ENCODE measurements around the gene WNT7B. TPM values are rescaled to one million over a fixed set of nuclear protein-coding genes. Genes with fewer than 3 reads are reported as not detected.

The WNT7B gene
- polyA plus RNA-seq, 1 donor, result 7.5 TPM

DNA sequence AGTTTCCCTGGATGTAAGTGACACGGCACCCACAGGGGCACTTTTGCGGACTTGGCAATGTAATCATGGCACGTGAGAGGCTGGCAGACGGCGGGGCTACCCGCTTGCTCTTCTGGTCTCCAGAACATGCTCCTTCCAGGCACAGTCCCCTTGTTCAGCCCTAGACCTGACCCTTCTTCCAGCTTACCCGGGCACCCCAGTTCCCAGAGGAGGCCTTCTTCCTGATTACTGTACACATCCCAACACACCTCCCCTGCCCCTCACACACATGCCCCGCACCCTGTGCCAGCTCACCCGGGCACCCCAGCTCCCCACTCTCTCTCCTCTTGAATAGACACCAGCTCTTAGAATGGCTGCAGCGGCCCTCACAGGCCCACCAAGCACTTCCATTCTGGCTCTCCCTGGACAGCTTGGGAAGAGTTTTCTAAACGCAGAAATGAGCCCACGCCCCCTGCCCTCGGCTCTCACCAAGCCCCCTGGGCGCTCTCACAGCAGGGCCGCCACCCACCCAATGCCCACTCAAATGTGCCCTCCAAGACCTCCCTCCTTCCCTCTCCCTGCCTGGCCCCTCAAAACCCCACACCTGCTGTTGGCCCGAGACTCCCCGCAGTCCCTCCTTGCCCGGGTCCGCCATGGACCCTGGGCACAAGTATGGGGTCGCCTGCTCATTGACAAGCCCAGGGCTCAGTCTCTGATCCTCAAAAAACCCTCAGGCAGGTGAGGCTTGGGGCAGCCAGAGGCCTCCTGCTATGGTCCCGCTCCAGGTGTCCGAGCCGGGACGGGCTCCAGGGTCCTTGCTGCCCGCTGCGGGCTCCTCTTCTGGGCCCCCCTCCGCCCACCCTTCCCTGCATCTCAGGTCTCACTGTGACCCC lies 88.5 kb downstream of the WNT7B start:
- DNase-seq, result no peak

DNA sequence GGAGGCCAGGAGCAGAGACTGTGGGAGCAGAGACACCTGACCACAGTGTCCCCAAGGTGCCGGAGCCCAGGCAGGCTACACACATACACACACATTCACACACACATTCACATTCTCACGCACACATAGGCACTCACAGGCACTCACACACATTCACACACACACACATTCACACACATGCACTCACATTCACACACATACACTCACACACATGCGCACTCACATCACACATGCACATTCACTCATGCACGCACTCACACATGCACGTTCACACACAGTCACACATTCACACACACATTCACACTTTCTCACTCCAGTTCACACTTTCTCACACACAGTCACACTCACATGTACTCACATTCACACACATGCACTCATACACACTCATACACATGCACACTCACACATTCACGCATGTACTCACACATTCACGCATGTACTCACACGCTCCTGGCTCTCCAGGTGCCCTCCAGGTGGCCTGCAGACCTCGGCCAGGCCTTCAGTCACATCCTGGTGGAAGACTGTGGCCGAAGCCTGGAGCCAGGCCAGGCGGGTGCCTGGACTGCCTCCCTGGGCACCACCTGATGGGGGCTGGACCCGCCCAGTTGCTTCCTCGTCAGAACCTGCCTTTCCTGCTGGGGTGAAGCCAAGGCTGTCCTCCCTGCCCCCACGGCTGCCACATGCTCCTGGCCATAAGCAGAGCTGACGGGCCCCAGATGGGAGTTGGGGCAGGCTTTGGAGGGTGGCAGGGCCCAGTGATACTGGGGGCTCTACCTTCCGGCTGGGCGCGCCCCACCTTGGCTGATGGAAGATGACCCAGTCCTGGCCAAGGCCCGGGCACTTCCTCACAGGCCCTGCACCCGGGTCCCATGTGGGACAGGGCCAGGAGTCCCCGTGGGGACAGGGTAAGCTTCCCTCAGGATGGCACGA lies 89.5 kb downstream of the WNT7B start:
- DNase-seq, result no peak

- DNase-seq, result no peak
Measured at GRCh38 chr22:45886540-45886939, 90.4 kb downstream of the WNT7B start.

GRCh38 chr22:45885941-45886395 lies 91.0 kb downstream of the WNT7B start:
- DNase-seq, result no peak

DNA sequence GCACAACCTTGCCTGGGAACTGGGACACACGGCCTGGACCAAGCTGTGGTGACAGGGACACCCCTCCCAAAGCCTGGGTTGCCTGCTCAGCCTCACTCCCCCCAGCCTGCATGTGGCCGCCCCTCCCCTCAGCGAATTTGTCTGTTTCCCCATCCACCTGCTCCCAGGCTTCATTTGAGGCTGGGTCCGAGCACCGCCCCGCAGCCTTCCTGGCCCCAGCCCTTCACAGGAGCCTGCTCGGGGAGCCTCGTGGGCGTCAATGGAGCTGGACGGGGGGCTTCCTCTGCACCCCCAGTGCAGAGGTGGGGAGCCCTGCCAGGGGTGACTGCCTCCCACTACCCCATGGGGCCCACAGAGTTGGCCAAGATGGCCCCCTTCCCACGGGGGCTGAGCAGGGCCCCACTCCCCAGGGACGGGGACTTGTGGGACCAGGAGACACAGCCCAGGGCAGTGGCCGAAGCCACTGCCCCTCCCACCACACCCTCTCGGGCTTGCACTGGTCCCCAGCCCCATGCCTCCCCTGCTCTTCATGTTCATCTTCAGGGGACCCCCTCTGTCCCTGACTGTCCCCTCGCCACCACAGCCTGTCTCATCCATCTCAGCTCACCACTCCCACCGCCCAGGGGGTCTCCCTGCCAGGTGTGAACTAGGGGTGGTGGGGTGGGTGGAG lies 91.7 kb downstream of the WNT7B start:
- no peak for DNase-seq

DNA sequence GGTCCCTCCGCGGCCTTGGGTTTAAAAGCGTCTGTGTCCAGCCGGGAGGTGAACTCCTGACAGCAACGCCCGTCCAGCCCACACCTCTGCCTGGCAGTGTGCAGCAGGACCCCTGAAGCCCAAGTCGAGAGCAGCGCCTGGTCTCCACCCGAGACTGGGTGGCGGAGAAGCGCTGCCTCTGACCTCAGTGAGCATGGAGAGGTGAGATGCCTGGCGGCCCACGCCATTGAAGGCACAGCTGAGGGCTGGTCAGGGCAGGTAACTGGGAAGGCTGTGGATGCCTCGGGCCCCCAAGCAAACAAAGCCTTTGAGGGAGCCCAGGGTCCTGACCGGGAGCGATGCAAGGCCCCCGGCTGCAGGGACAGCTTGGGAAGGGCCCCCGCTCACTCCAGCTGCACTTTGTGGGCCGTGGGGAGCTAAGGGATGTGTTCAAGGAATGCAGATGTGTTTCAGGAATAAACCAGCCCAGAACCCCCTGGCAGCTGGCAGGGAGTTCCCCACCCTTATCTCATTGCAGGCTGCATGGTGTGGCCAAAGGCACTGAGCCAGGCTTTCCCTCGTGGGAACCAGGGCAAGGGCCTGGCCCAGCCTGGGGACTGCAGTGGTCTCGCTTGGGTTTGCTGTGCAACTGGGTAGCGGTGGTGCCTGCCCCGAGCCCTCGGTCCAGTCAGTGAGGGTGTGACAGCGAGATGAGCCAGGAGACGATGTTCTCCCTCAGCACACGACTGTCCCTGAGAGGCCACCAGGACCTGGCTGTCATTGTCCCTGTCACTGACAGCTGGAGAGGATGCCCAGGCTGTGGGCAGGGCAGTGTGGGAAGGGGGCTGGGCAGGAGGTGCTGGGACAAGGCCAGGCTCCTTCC lies 92.5 kb downstream of the WNT7B start:
- no peak for DNase-seq

- DNase-seq, result no peak
Measured at GRCh38 chr22:45883811-45884170, 93.2 kb downstream of the WNT7B start.

GRCh38 chr22:45882881-45883810 lies 93.8 kb downstream of the WNT7B start:
- DNase-seq, result no peak

GRCh38 chr22:45881524-45881875 lies 95.5 kb downstream of the WNT7B start:
- DNase-seq, result no peak

DNA sequence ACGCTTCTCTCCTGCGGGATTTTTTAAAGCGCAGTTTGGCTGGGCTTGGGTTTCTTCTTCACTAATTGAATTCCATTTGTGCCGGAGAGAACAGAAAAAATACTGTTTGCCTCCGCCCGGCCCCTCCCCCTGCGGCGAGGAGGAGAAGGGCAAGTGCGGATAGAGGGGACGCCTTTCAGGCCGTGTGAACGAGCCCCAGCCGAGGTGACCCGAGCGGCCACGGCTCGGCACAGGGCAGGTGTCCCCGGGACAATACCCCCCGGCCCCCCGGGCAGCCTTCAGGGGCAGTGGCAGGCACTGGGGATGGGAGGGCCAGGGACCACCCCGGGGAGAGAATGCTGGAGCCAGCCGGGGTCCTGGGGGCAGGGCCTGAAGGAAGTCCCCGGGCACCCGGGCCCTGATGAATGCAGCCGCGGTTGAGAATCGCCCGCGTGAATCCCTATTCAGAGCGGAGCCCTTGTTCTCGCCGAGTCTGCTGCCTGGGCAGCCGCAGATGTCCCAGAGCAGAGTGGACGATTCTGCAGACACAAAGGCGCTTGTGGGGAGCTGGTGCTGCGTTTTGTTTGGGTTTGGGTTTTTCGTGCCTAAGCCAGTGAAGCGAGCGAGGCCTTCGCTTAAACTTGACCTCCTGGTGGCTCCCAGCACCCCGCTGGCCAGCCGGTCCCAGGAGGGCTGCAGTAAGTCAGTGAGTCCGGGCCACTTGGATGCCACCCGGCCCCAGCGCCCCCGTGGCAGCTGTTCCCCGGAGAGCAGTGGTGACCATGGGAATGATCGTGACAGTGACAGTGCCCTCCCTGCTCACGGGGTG lies 96.0 kb downstream of the WNT7B start:
- DNase-seq, result no peak

DNA sequence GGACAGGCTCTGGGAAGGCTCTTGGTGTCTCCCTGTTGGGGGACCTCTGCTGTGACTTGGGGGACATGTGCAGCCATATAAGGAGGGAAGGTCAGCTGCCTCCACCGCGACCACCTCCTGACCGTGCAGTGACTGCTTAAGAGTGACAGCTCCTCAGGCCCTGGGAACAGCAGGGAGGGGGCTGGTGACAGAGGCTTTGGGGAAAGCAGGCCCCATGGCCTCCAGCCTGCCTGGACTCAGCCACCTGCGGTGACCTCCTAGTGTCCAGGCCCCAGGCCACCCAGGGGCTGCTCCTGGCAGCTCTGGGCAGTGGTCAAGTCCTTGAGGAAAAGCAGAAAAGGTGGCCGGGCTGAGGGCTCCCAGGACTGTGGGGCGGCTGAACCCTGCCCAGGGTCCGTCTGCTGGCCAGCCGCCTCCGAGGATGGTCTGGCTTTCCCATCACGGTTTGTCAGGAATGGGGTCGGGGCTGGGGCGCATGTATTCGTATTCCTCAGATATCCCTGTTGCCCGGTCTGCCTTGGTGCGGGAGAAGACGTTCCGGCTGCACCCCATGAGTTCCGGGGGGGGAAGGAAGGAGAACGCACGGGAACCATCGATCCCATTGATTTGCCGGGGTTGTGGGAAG lies 96.8 kb downstream of the WNT7B start:
- no peak for DNase-seq

- DNase-seq, result no peak
Measured at GRCh38 chr22:45879552-45879949, 97.4 kb downstream of the WNT7B start.

DNA sequence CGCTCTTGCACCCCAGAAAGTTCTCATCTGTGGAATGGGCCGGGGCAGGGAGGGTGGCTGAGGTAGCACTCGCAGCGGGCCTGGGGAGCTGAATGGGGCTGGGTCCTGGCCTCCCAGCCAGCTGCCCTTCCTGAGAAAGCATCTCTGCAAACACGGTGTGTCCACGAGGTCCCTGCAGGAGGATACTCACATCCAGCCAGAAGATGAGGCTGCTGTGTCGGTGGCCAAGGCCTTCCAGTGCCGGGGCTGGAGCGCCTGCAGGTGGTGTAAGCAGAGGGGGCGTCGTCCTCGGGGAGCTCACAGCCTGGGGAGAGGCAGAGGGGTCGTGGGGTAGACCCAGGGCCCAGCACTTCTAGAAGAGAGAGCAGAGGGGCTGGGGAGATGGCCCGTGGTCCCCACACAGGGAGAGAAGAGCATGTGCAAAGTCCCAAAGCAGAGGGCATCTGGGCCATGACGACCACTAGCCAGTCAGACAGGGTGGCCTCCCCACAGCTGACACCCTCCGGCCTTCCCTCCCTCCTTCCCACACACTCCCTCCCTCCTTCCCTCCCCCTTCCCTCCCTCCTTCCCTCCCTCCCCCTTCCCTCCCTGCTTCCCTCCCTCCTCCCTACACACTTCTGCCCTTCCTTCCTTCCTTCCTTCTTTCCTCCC lies 97.9 kb downstream of the WNT7B start:
- DNase-seq, result no peak

- DNase-seq, result no peak
Measured at GRCh38 chr22:45878051-45878781, 98.7 kb downstream of the WNT7B start.

DNA sequence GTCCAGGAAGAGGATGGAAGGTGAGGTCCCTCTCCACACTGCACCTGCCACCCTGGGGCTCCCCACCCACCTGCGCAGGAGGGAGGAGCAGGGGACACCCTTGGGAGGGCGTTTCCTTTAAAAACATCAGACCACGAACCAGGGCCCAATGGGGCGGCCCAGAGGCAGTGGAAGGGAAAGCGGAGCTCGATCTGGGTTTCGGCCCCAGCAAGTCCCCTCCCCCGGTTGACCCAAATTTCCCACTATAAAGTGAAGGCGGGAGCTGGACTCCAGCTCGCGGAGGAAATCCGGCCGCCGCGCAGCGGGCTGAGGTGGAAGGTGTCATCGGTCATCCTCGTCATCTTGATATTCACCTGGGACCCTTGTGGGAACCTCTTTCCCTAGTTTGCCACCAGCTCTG lies 99.3 kb downstream of the WNT7B start:
- DNase-seq, result no peak

DNA sequence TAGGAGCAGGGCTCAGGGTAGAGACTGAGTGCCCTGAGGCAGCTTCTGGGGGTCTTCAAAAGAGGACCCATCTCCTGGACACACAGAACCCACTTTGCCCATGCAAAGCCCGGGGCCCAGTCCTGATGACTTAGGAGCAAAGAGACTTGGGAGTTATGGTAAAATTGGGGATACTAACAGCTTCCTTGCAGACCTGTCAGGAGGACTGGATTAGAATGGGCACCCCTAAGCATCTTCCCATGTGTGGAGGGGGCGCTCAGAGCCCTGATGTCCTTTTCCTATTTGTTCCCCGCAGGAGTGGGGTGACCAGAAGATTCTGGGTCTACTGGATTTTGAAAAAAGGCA lies 100.0 kb downstream of the WNT7B start:
- DNase-seq, result no peak

DNA sequence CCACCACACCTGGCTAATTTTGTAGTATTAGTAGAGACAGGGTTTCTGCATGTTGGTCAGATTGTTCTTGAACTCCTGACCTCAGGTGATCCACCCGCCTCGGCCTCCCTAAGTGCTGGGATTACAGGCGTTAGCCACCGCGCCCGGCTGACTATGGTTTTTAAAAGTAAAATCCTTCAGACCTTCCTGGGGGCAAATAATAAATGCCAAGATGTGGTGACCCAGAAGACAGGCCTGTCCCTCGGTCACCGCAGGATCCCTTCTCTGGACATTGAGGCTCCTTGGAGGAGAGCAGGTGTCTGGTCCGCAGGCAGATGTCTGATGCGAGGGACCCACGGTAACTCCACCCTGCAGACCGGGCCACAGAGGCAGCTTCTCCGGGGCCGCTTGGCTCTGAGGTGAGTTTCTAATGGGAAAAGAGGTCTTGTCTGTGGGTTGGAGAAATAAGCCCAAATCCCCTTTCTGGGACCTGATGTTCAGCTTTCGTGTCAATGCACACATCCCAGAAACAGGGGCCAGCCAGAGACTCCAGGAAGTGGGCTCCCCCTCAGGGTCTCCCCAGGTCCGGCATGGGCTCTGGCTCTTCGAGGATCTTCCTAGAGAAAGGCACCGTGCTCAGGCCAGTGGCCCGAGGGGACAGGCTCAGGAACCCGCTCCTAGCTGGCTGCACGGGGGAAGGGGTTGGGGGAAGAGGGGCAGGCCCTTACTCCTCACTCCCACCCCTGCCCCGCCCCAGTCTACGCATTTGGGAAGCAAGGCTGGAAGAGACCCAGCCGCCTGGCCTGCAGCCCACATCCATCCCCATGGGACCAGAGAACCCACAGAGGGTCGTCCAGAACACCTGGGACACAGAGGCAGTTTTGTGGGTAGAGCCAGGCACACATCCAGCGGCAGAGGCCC lies 100.6 kb downstream of the WNT7B start:
- DNase-seq, result no peak
